Chondrocyte (in vitro differentiated cells): ENCODE data around the gene ZFP90. TPM values are rescaled to one million over a fixed set of nuclear protein-coding genes. Genes with fewer than 3 reads are reported as not detected.
A peak's percentile ranks its signal among the peaks of the same experiment; 100 is the strongest.

Experiments used
- DNase-seq: peaks from one replicate; pipeline ENCODE4 v3.0.0; 2021; ENCODE audit warnings: mixed read lengths, low spot score
- H3K27ac Mint-ChIP-seq: one replicate; pipeline ENCODE4 v1.8.0; 2021; ENCODE audit warnings: mild to moderate bottlenecking, moderate library complexity, mixed read lengths; ENCODE audit not compliant: unreplicated experiment
- H3K27me3 Mint-ChIP-seq: 2 replicates; pipeline ENCODE4 v1.8.0; 2021; ENCODE audit warnings: low read depth, mixed read lengths
- H3K36me3 Mint-ChIP-seq: 2 replicates; pipeline ENCODE4 v1.8.0; 2021; ENCODE audit warnings: low read depth, mixed read lengths
- H3K4me1 Mint-ChIP-seq: 2 replicates; pipeline ENCODE4 v1.8.0; 2021; ENCODE audit warnings: low read depth, mild to moderate bottlenecking, mixed read lengths
- H3K4me3 Mint-ChIP-seq: one replicate; pipeline ENCODE4 v1.8.0; 2021; ENCODE audit warnings: mild to moderate bottlenecking, moderate library complexity, mixed read lengths; ENCODE audit not compliant: unreplicated experiment
- H3K9me3 Mint-ChIP-seq: 2 replicates; pipeline ENCODE4 v1.8.0; 2021; ENCODE audit warnings: low read depth, mixed read lengths
- CTCF ChIP-seq: fragments of 200-600 bp; sonication (generic); IDR thresholded peaks from 2 replicates; pipeline ENCODE4 v1.5.0; 2021; ENCODE audit warnings: antibody characterized with exemption, mild to moderate bottlenecking, moderate library complexity
- total RNA-seq: library from RNA; stranded (reverse); gene quantifications from 3 replicates; pipeline ENCODE4 v1.2.1, GENCODE V29; 2021

ZFP90 gene
- total RNA-seq, 1 donor from 2014 or later = 29.7 TPM

GRCh38 chr16:68526782-68527145 is 12.3 kb upstream of the ZFP90 start:
- H3K36me3 Mint-ChIP-seq = no peaks in the 10 kb centered on the region
- no peaks in the 10 kb centered on the region for H3K9me3 Mint-ChIP-seq
- DNase-seq = no peak
- no peak overlapping the region for H3K27ac Mint-ChIP-seq
- peaks cover 2% of the 10 kb centered on the region for H3K27me3 Mint-ChIP-seq
- no peak for TF ChIP-seq CTCF
- peaks cover 15% of the 10 kb centered on the region for H3K4me1 Mint-ChIP-seq
- H3K4me3 Mint-ChIP-seq = no peak overlapping the region

- no peak overlapping the region for H3K27ac Mint-ChIP-seq
- H3K36me3 Mint-ChIP-seq = no peaks in the 10 kb centered on the region
- no peak for DNase-seq
- H3K4me1 Mint-ChIP-seq = peaks cover 15% of the 10 kb centered on the region
- no peak for TF ChIP-seq CTCF
- H3K27me3 Mint-ChIP-seq = peaks cover 2% of the 10 kb centered on the region
- H3K9me3 Mint-ChIP-seq = peaks cover under 1% of the 10 kb centered on the region
- no peak overlapping the region for H3K4me3 Mint-ChIP-seq
These were observed 10.9 kb upstream of the ZFP90 start for GRCh38 chr16:68528233-68528632.

GRCh38 chr16:68528686-68529379 is 10.3 kb upstream of the ZFP90 start:
- peak; percentile 93 for TF ChIP-seq CTCF
- H3K4me1 Mint-ChIP-seq = peaks cover 15% of the 10 kb centered on the region
- H3K27me3 Mint-ChIP-seq = peaks cover 2% of the 10 kb centered on the region
- H3K4me3 Mint-ChIP-seq = peak overlapping the region; percentile 84
- H3K27ac Mint-ChIP-seq = no peak overlapping the region
- peaks cover 6% of the 10 kb centered on the region for H3K9me3 Mint-ChIP-seq
- DNase-seq = no peak
- H3K36me3 Mint-ChIP-seq = peaks cover 6% of the 10 kb centered on the region

- Mint-ChIP-seq H3K27ac (peak overlapping the region; percentile 80), H3K4me1 (peaks cover 15% of the 10 kb centered on the region), H3K27me3 (peaks cover 2% of the 10 kb centered on the region), H3K4me3 (peak overlapping the region; percentile 84), H3K36me3 (peaks cover 7% of the 10 kb centered on the region), H3K9me3 (peaks cover 8% of the 10 kb centered on the region)
- DNase-seq = no peak
- no peak for TF ChIP-seq CTCF
These were observed 9.5 kb upstream of the ZFP90 start for GRCh38 chr16:68529608-68529930.

- no peak for DNase-seq
- no peak for TF ChIP-seq CTCF
- peak overlapping the region; percentile 84 for H3K4me3 Mint-ChIP-seq
- H3K9me3 Mint-ChIP-seq = peaks cover 8% of the 10 kb centered on the region
- peak overlapping the region; percentile 80 for H3K27ac Mint-ChIP-seq
- H3K4me1 Mint-ChIP-seq = peaks cover 15% of the 10 kb centered on the region
- peaks cover 7% of the 10 kb centered on the region for H3K36me3 Mint-ChIP-seq
- H3K27me3 Mint-ChIP-seq = peaks cover 2% of the 10 kb centered on the region
These were observed 9.0 kb upstream of the ZFP90 start for GRCh38 chr16:68529931-68530701.
